GM21390 (cell line): ENCODE measurements around the gene ZNF12.
"Not testable (repeated sequence)": the region's sequence is repeated elsewhere in the genome, so short reads cannot be mapped to it uniquely, and the experiment has no call there.

Experiments
- ATAC-seq: cut with Tn5 transposase; IDR thresholded peaks from one replicate; pipeline ENCODE4 v1.9.1; 2021; ENCODE audit not compliant: unreplicated experiment

Gene ZNF12

GRCh38 chr7:6706666-6707407, at the start of gene ZNF12:
ZNF12 (minus strand) TSS chr7:6706947; CDS start chr7:6705173, 1,774 bp downstream.
- ATAC-seq: peak; percentile 93

- not testable (repeated sequence) for ATAC-seq
Measured at GRCh38 chr7:6753964-6754363, 47.2 kb upstream of the ZNF12 start, which contains the start of gene RSPH10B2. RSPH10B2 (plus strand) TSS chr7:6754103; CDS start chr7:6757678, 3,575 bp downstream.

- not testable (repeated sequence) for ATAC-seq
Measured at GRCh38 chr7:6750173-6750572, 43.4 kb upstream of the ZNF12 start.

DNA sequence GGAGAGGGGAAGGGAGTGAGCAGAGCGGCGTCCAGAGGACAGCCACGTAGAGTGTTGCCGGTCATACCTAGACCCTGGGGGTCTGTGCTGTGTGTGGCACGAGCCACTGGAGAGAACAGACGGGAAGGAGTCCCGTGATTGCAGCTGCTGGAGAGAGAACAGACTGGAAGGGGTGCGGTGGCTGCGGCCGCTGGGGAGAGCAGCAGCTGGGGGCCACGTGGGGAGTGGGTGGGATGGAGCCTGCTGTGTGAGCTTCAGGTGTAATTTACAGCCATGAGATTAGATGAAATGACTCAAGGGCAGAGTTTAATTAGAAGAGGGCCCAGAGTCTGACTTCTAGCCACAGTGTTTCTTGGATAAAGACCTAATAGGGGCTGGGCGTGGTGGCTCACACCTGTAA, 42.6 kb upstream of the ZNF12 start:
- not testable (repeated sequence) for ATAC-seq

GRCh38 chr7:6744410-6745100, 37.8 kb upstream of the ZNF12 start:
- not testable (repeated sequence) for ATAC-seq

- not testable (repeated sequence) for ATAC-seq
Measured at GRCh38 chr7:6738415-6738814, 31.7 kb upstream of the ZNF12 start.

DNA sequence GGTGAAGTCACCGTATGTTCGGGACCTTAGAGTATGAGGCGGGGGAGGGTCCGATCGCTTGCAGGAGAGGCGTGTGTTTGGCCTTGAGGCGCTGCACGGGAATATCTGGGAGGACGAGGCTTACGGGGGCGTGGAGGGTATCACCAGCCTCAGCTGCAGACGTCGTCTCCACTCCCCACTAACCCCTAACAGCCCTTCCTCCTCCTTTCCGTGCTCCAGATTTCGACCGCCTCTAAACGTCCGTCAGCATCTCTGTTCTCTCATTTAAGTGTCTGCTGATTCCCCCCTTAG, 23.5 kb upstream of the ZNF12 start:
- ATAC-seq: no peak

GRCh38 chr7:6729492-6730342, 23.0 kb upstream of the ZNF12 start:
- ATAC-seq: peak; percentile 89

DNA sequence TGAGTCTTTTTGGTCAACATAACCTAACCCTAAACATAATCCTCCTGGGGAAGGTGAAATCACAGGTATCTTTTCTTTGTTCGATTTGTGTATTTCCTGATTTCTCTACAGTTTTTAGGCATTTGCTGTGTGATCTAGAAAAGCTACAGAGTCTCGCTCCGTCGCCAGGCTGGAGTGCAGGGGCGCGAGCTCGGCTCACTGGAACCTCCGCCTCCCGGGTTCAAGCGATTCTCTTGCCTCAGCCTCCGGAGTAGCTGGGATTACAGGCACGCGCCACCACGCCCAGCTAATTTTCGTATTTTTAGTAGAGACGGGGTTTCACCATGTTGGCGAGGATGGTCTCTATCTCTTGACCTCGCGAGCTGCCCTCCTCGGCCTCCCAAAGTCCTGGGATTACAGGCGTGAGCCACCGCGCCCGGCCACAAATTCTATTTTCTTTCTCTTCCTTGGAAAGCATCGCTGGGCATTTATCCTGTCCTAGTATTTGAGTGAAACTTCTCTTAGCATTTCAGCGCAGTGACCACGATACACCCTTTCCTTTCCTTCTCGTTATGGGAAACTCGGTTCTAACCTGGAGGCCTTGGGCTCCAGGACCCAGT, 22.2 kb upstream of the ZNF12 start:
- not testable (repeated sequence) for ATAC-seq

GRCh38 chr7:6727663-6728062, 20.9 kb upstream of the ZNF12 start:
- no peak for ATAC-seq

DNA sequence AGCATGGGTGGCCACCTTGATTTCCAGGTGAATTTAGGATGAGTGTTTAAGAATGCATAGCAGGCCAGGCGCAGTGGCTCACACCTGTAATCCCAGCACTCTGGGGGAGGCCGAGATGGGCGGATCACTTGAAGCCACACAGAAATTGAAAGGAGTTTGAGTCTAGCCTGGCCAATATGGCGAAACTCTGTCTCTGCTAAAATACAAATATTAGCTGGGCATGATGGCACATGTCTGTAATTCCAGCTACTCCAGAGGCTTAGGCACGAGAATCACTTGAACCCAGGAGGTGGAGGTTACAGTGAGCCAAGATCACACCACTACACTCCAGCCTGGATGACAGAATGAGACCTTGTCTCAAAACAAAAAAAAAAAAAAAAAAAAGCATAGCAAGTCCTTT, 19.6 kb upstream of the ZNF12 start:
- ATAC-seq: not testable (repeated sequence)

- ATAC-seq: no peak
Measured at GRCh38 chr7:6725003-6725402, 18.3 kb upstream of the ZNF12 start.

DNA sequence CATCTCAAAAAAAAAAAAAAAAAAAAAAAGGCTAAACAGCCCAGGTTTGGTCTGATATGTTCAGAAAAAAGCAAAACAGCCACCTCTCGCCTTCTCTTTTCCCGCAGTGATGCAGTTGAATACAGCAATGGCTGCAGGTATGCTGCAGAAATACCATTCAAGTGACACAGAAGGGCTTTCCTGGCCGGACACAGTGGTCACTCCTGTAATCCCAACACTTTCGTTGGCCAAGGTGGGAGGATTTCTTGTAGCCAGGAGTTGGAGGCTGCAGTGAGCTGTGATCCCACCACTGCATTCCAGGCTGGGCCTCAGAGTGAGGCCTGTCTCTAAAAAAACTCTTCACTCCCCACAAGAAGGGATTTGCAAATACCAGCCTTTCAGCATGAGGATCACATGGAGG, 17.6 kb upstream of the ZNF12 start:
- not testable (repeated sequence) for ATAC-seq

- ATAC-seq: no peak
Measured at GRCh38 chr7:6718124-6718523, 11.4 kb upstream of the ZNF12 start.

GRCh38 chr7:6715898-6716297, 9.2 kb upstream of the ZNF12 start:
- not testable (repeated sequence) for ATAC-seq

GRCh38 chr7:6714360-6714759, 7.6 kb upstream of the ZNF12 start:
- no peak for ATAC-seq

GRCh38 chr7:6709808-6710207, 3.1 kb upstream of the ZNF12 start:
- no peak for ATAC-seq

DNA sequence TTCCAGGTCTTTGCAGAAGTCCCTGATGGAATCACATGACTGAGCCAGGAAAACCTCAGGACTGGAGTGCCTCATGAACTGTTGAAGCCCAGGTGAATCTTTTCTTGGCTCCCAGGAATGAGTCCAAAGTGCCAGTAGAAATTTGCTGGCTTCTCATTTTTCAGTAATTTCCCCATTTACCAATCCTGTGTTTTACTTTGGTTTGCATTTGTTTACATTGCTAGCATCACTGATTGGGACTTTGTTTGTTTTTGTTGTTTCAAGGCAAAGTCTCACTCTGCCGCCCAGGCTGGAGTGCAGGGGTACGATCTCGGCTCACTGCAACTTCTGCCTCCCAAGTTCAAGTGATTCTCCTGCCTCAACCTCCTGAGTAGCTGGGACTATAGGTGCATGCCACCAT, 1.6 kb upstream of the ZNF12 start:
- no peak for ATAC-seq

DNA sequence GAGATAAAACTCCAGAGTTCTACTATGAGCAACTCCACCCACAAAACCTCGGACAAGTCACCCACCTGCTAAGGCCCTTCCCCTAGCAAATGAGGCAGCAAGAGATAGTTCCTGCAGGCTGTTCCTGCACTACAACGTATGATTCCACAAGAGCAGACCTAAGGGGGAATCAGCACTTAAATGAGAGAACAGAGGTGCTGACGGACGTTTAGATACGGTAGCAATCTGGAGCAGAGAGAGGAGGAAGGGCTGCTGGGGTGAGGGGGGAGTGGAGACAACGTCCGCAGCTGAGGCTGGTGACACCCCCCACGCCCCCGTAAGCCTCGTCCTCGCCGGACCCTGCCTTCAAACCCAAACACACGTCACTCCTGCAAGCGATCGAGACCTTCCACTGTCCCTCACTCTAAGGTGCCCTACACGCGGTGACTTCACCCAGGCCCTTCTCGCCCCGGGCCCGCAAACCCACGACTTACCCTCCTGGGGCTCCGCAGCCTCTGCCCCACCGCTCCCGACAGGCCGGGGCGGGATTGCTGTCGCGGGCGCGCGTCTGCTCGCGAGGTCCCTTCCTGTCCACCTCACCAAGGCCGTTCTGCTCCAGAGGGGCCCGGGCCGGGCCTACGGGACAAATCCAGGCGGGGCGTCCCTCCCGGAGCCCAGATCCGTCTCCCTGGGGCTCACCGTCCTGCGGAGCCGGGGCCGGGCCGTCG, 635 bp downstream of the ZNF12 start:
- ATAC-seq: peak; percentile 31

DNA sequence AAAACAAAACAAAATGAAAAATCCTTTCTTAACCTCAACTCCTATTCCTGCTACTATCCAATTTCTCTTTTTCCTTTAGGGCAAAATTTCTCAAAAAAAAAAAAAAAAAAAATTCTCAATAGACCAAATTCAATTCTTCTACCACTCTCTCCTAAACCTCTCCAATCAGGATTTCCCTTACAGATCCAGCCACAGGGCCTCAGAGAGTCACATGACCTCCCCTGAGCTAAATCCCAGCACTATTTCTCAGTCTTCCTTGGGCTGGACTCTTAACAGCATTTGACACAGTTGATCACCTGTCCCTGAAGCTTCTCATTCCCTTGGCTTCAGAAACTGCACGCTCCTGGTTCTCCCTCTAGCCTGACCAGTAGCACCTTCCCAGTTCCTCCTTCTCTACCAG, 4.9 kb downstream of the ZNF12 start:
- ATAC-seq: no peak

DNA sequence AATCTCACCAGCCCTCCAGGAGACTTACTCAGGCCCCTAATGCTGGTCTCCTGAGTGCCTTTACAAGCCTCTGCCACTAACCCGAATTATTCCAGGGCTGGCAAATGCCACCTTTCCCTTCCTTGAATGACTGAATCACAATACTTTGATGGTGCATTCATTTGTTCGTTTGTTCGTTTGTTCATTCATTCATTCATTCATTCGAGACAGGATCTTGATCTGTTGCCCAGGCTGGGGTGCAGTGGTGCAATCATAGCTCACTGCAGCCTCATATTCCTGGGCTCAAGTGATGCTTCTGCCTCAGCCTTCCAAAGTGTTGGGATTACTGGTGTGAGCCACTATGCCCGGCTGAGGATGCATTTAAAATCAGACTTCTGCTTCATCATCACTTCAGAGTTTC, 6.0 kb downstream of the ZNF12 start:
- ATAC-seq: no peak
